SK-N-SH (cell line): ENCODE data around the gene AFAP1L1. TPM values are rescaled to one million over a fixed set of nuclear protein-coding genes. Genes with fewer than 3 reads are reported as not detected.
A peak's percentile ranks its signal among the peaks of the same experiment; 100 is the strongest.

Experiments used
- CTCF ChIA-PET: fragments of 300-600, 350-600 bp; formaldehyde crosslinking; extraction: SDS; loops from one replicate; lab custom pipeline; 2021; lab: Yijun Ruan, JAX
- POLR2A ChIA-PET: fragments of 350-600 bp; sonication (Branson Sonifier 250); formaldehyde crosslinking; extraction: SDS; loops from one replicate; lab custom pipeline; 2020; ENCODE audit warnings: antibody characterized with exemption, inconsistent platforms; lab: Yijun Ruan, JAX
- DNase-seq: peaks from one replicate; pipeline ENCODE4 v3.0.0; 2012
- H2AFZ ChIP-seq: fragments of 200-600 bp; sonication (generic); 2 replicates; pipeline ENCODE4 v1.8.1; 2016; ENCODE audit warnings: antibody characterized with exemption, mild to moderate bottlenecking, low read depth
- H3F3A ChIP-seq: fragments of 200-600 bp; sonication (generic); replicated peaks from 2 replicates; pipeline ENCODE3; 2016; ENCODE audit warnings: antibody characterized with exemption, mild to moderate bottlenecking; ENCODE audit not compliant: insufficient read depth
- H3K27ac ChIP-seq, 2 experiments: fragments of 200-500 bp in 1 of 2; fragments of 200-600 bp in 1 of 2; sonication (Bioruptor generic) in 1 of 2; sonication (generic), shearing (Covaris generic) in 1 of 2; 2 replicates each; pipeline versions ENCODE4 v1.5.1 to v1.6.1; 2014 to 2016; ENCODE audit warnings: low read depth in 2 of 2, inconsistent platforms in 1 of 2, low read length in 1 of 2, mild to moderate bottlenecking in 1 of 2, mixed read lengths in 1 of 2
- H3K27me3 ChIP-seq: fragments of 200-600 bp; sonication (generic), shearing (Covaris generic); 2 replicates; pipeline ENCODE4 v1.6.1; 2016; ENCODE audit warnings: mixed run types; ENCODE audit not compliant: insufficient read depth
- H3K36me3 ChIP-seq, 2 experiments: fragments of 200-500 bp in 1 of 2; fragments of 200-600 bp in 1 of 2; sonication (Bioruptor generic) in 1 of 2; sonication (generic) in 1 of 2; replicated peaks in 1 of 2; 2 replicates each; pipeline versions ENCODE3 to v1.5.1; 2014 to 2016; ENCODE audit warnings: low read length in 1 of 2, mild to moderate bottlenecking in 1 of 2; ENCODE audit not compliant: insufficient read depth in 2 of 2, control insufficient read depth in 1 of 2
- H3K4me1 ChIP-seq, 2 experiments: fragments of 200-500 bp in 1 of 2; fragments of 200-600 bp in 1 of 2; sonication (Bioruptor generic) in 1 of 2; sonication (generic), shearing (Covaris generic) in 1 of 2; 2 replicates each; pipeline versions ENCODE4 v1.5.1 to v1.6.1; 2014 to 2016; ENCODE audit warnings: low read depth in 1 of 2, low read length in 1 of 2, mixed run types in 1 of 2; ENCODE audit not compliant: insufficient read depth in 2 of 2, control insufficient read depth in 1 of 2
- H3K4me2 ChIP-seq: fragments of 200-600 bp; sonication (generic), shearing (Covaris generic); 2 replicates; pipeline ENCODE4 v1.6.1; 2017; ENCODE audit warnings: mixed run types
- H3K4me3 ChIP-seq, 2 experiments: fragments of 200-500 bp in 1 of 2; fragments of 200-600 bp in 1 of 2; sonication (Bioruptor generic) in 1 of 2; sonication (generic), shearing (Covaris generic) in 1 of 2; 2 replicates each; pipeline versions ENCODE4 v1.5.1 to v1.8.1; 2014 to 2016; ENCODE audit warnings: low read depth in 2 of 2, inconsistent platforms in 1 of 2, low read length in 1 of 2, mild to moderate bottlenecking in 1 of 2, mixed read lengths in 1 of 2, moderate library complexity in 1 of 2
- H3K79me2 ChIP-seq: fragments of 200-600 bp; sonication (generic); 2 replicates; pipeline ENCODE4 v1.8.1; 2017; ENCODE audit warnings: mild to moderate bottlenecking; ENCODE audit not compliant: insufficient read depth
- H3K9ac ChIP-seq: fragments of 200-600 bp; sonication (generic); 2 replicates; pipeline ENCODE4 v1.6.1; 2017; ENCODE audit warnings: mixed run types
- H3K9me2 ChIP-seq: fragments of 200-600 bp; sonication (generic); 2 replicates; pipeline ENCODE4 v1.6.1; 2017; ENCODE audit warnings: mixed run types
- H3K9me3 ChIP-seq: fragments of 200-600 bp; sonication (generic); 2 replicates; pipeline ENCODE4 v1.6.1; 2017; ENCODE audit warnings: mixed run types, mild to moderate bottlenecking, moderate library complexity
- H4K20me1 ChIP-seq: fragments of 200-600 bp; sonication (generic); 2 replicates; pipeline ENCODE4 v1.6.1; 2017; ENCODE audit warnings: mild to moderate bottlenecking, mixed run types; ENCODE audit not compliant: insufficient read depth
- CTCF ChIP-seq: fragments of 200-600 bp; sonication (generic); IDR thresholded peaks from 2 replicates; pipeline ENCODE4 v1.6.1; 2017; ENCODE audit warnings: antibody characterized with exemption, mild to moderate bottlenecking, moderate library complexity
- FOSL2 ChIP-seq: IDR thresholded peaks from 2 replicates; pipeline ENCODE4 v1.4.0; 2012; ENCODE audit warnings: low read depth, mild to moderate bottlenecking, moderate library complexity, borderline replicate concordance
- GABPA ChIP-seq: IDR thresholded peaks from 2 replicates; pipeline ENCODE4 v1.4.0; 2012; ENCODE audit warnings: low read depth, mild to moderate bottlenecking
- RAD21 ChIP-seq: IDR thresholded peaks from 2 replicates; pipeline ENCODE4 v1.6.1; 2012; ENCODE audit warnings: mild to moderate bottlenecking, low read length
- REST ChIP-seq: IDR thresholded peaks from 2 replicates; pipeline ENCODE4 v1.6.1; 2012; ENCODE audit warnings: mild to moderate bottlenecking, low read depth, low read length, moderate library complexity
- SIN3A ChIP-seq: IDR thresholded peaks from 2 replicates; pipeline ENCODE4 v1.6.1; 2012; ENCODE audit warnings: low read depth, mild to moderate bottlenecking, low read length, moderate library complexity, borderline replicate concordance
- SMC3 ChIP-seq: IDR thresholded peaks from 2 replicates; pipeline ENCODE4 v1.6.1; 2012; ENCODE audit warnings: low read depth, low read length, improper control_type of control experiment
- TEAD4 ChIP-seq: IDR thresholded peaks from 2 replicates; pipeline ENCODE4 v1.4.0; 2012; ENCODE audit warnings: mild to moderate bottlenecking, borderline replicate concordance; ENCODE audit not compliant: insufficient read depth
- YY1 ChIP-seq: IDR thresholded peaks from 2 replicates; pipeline ENCODE4 v1.4.0; 2012; ENCODE audit warnings: low read depth, mild to moderate bottlenecking
- WGBS: methylation state at CpG from one replicate; pipeline ENCODE4 v1.1.6; 2017; ENCODE audit warnings: low lambda C conversion rate; 5-methylcytosine and 5-hydroxymethylcytosine counted together
- polyA plus RNA-seq, 3 experiments: library from polyadenylated mRNA; depleted of rRNA; stranded (reverse); fragments of >200 nt; gene quantifications; 2 replicates each; pipeline ENCODE4 v1.2.3, GENCODE V29; 2012

Gene AFAP1L1
- polyA plus RNA-seq, 1 of the 3 experiments (the other 2 are of a cell fraction), result 0.82 TPM

- H3K9me2 ChIP-seq, result no peaks in the 10 kb centered on the region
- no peak overlapping the region for H3K4me2 ChIP-seq
- no peaks in the 10 kb centered on the region for H3K9me3 ChIP-seq
- ChIA-PET CTCF (interaction anchor here (0.6 to 1.5 kb wide), 10 partner anchors 11 to 498 kb away, joined by 3 to 10 read pairs (median 3); partner anchors contain the start of gene ABLIM3), POLR2A (no interaction called here)
- peaks cover 0 to 8% of the 10 kb centered on the region in 2 experiments; a peak in 1 of 4 replicates for H3K4me1 ChIP-seq
- peaks cover 0 to under 1% of the 10 kb centered on the region in 2 experiments for H3K36me3 ChIP-seq
- DNase-seq, result peak; percentile 34
- no peaks in the 10 kb centered on the region for H3K27me3 ChIP-seq
- 35% methylated on average over 5 of the region's 5 CpGs for WGBS
- TF ChIP-seq YY1, result no peak
- TF ChIP-seq RAD21, result peak; percentile 75
- peak; percentile 63 for TF ChIP-seq SMC3
- TF ChIP-seq TEAD4, result no peak
- no peak for TF ChIP-seq SIN3A
- TF ChIP-seq GABPA, result peak; percentile 49; the same call in 1 of the 2 replicates
- TF ChIP-seq CTCF, result peak; percentile 86
- peak; percentile 70; the same call in 1 of the 2 replicates for TF ChIP-seq REST
- no peak for TF ChIP-seq FOSL2
- peaks cover 16% of the 10 kb centered on the region for H3F3A ChIP-seq
- no peak overlapping the region for H3K9ac ChIP-seq
- no peak overlapping the region for H2AFZ ChIP-seq
- no peaks in the 10 kb centered on the region for H4K20me1 ChIP-seq
- 0 out of 4 replicates have a peak overlapping the region, but pooled peaks of 1 of the 2 experiments have one; percentile 2 for H3K27ac ChIP-seq
- no peaks in the 10 kb centered on the region for H3K79me2 ChIP-seq
- no peak overlapping the region; a peak in 1 of 4 replicates for H3K4me3 ChIP-seq
Observed at GRCh38 chr5:149228618-149229297, 42.9 kb upstream of the AFAP1L1 start.
